Kidney (tissue), 14 donors: ENCODE results near the gene SCN1A. TPM values are rescaled to one million over a fixed set of nuclear protein-coding genes. Genes with fewer than 3 reads are reported as not detected.
"Not testable (repeated sequence)": the region's sequence is repeated elsewhere in the genome, so short reads cannot be mapped to it uniquely, and the experiment has no call there.

Experiments
- DNase-seq, 5 donors: peaks; one replicate each; pipeline ENCODE4 v3.0.0-alpha.2; 2013 to 2020
- FAIRE-seq: peaks from 2 replicates; lab custom pipeline; 2012; peaks lifted over from hg19 to GRCh38; lab: Jason Lieb, UNC
- H3K27ac ChIP-seq, 2 donors: one replicate each; pipeline ENCODE4 v1.7.0; 2013; ENCODE audit warnings: low read depth in 2 of 2, low read length in 2 of 2, inconsistent platforms in 1 of 2
- H3K27me3 ChIP-seq: one replicate; pipeline ENCODE4 v1.7.1; 2013; ENCODE audit warnings: low read length, inconsistent platforms; ENCODE audit not compliant: control insufficient read depth, insufficient read depth
- H3K36me3 ChIP-seq, 3 donors: one replicate each; pipeline versions ENCODE4 v1.7.0 to v1.7.1; 2013; ENCODE audit warnings: low read length in 3 of 3, control low read depth in 1 of 3, inconsistent platforms in 1 of 3; ENCODE audit not compliant: insufficient read depth in 3 of 3, control insufficient read depth in 2 of 3
- H3K4me1 ChIP-seq, 3 donors: one replicate each; pipeline versions ENCODE4 v1.7.0 to v1.7.1; 2013; ENCODE audit warnings: low read length in 3 of 3, inconsistent platforms in 1 of 3, low read depth in 1 of 3; ENCODE audit not compliant: control insufficient read depth in 2 of 3, insufficient read depth in 2 of 3
- H3K4me3 ChIP-seq, 3 donors: one replicate each; pipeline versions ENCODE4 v1.7.0 to v1.8.1; 2013; ENCODE audit warnings: low read length in 3 of 3, control low read depth in 1 of 3, inconsistent platforms in 1 of 3
- H3K9ac ChIP-seq, 3 donors: one replicate each; pipeline versions ENCODE4 v1.7.0 to v1.7.1; 2013; ENCODE audit warnings: low read length in 3 of 3, control low read depth in 1 of 3, inconsistent platforms in 1 of 3
- H3K9me3 ChIP-seq, 3 donors: one replicate each; pipeline versions ENCODE4 v1.7.0 to v1.7.1; 2013; ENCODE audit warnings: low read length in 3 of 3, control low read depth in 1 of 3, inconsistent platforms in 1 of 3; ENCODE audit not compliant: control insufficient read depth in 2 of 3, insufficient read depth in 1 of 3
- intact Hi-C: fragments of 100-400 bp; cut with DNase I; formaldehyde crosslinking; loops from one replicate; pipeline ENCODE4 v1.11.1; 2022
- polyA plus RNA-seq: library from polyadenylated mRNA; stranded (reverse); fragments of 350-450 nt; fragmentation: Illumina TruSeq; extraction: RNeasy Lipid Tissue Mini Kit (QIAGEN cat#74804); gene quantifications from one replicate; pipeline ENCODE4 v1.2.3, GENCODE V29; 2014; ENCODE audit warnings: low read depth, low replicate concordance; ENCODE audit not compliant: insufficient read depth
- total RNA-seq: library from RNA; stranded (reverse); fragmentation: NEBNext Ultra II Directional; extraction: Animal tissue kit (Norgen Biotek cat#: 25700); gene quantifications from one replicate; pipeline ENCODE4 v1.2.1, GENCODE V29; 2021
- TF ChIP-seq, protein P1 (sequence below): IDR thresholded peaks from 3 replicates; pipeline ENCODE4 v1.5.1; 2012; ENCODE audit warnings: mild to moderate bottlenecking, moderate library complexity, borderline replicate concordance; ENCODE audit not compliant: insufficient read depth; ENCODE audit errors: extremely low read depth
- donor health status: control.
- donor health status: control.
- donor health status: control.
- donor health status: control.
- donor health status: control.
- donor health status: DM: yes; HTN: yes; CAD: no.
- donor health status: Normal renal cell carcinoma (clear cell type).

The SCN1A gene
- total and polyA plus RNA-seq, 2 donors from 2014 or later: not detected

DNA sequence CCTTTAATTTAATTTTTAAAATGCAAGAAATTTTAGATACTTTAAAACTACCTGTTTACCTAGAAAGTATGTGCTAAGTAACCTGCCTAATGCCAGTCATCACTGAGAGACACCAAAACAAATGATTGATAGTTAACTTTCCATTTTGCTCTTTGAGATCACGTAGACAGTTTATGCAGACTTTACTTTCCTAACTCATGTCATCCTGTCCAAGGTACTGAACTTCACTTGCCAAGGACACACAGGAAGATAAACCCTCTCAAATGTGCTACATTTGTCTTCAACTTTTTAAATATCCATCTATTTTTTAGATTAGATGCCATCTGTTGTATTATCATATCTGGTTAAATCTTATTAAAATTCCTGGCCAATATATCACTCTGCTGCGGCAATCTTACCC lies 20.1 kb upstream of the SCN1A start:
- Histone ChIP-seq H3K27me3 (no peaks in the 10 kb centered on the region), H3K9ac (no peak overlapping the region), H3K4me1 (no peaks in the 10 kb centered on the region), H3K27ac (no peak overlapping the region), H3K9me3 (no peaks in the 10 kb centered on the region), H3K4me3 (no peak overlapping the region), H3K36me3 (no peaks in the 10 kb centered on the region)
- no peak for DNase-seq
- no peak for FAIRE-seq
- intact Hi-C loops: no loop called here
- TF ChIP-seq, protein P1, sequence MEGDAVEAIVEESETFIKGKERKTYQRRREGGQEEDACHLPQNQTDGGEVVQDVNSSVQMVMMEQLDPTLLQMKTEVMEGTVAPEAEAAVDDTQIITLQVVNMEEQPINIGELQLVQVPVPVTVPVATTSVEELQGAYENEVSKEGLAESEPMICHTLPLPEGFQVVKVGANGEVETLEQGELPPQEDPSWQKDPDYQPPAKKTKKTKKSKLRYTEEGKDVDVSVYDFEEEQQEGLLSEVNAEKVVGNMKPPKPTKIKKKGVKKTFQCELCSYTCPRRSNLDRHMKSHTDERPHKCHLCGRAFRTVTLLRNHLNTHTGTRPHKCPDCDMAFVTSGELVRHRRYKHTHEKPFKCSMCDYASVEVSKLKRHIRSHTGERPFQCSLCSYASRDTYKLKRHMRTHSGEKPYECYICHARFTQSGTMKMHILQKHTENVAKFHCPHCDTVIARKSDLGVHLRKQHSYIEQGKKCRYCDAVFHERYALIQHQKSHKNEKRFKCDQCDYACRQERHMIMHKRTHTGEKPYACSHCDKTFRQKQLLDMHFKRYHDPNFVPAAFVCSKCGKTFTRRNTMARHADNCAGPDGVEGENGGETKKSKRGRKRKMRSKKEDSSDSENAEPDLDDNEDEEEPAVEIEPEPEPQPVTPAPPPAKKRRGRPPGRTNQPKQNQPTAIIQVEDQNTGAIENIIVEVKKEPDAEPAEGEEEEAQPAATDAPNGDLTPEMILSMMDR: no peak

DNA sequence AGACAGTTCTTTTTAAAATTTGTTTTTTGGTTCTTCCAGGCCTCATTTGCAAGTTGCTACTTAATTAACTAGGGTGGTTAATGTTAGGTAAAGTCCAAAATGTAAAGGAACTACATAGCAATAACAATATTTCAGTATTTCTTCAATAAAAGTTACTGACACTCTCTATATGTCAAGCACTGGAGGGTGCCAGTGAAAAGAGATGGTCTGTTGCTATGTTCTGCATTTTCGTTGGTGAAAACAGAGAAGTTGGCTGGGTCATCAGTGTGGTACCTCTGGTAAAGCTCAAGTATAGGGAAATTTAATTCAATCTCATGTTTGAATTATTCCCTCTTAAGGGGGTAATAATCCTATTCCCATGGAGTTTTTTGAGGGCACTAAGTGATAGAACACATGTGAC lies 16.3 kb upstream of the SCN1A start:
- Histone ChIP-seq H3K27ac (no peak overlapping the region), H3K4me3 (no peak overlapping the region), H3K9ac (no peak overlapping the region), H3K36me3 (no peaks in the 10 kb centered on the region), H3K4me1 (no peaks in the 10 kb centered on the region), H3K9me3 (no peaks in the 10 kb centered on the region), H3K27me3 (no peaks in the 10 kb centered on the region)
- intact Hi-C loops: no loop called here
- FAIRE-seq (no peak), DNase-seq (no peak)
- TF ChIP-seq, protein P1: no peak

DNA sequence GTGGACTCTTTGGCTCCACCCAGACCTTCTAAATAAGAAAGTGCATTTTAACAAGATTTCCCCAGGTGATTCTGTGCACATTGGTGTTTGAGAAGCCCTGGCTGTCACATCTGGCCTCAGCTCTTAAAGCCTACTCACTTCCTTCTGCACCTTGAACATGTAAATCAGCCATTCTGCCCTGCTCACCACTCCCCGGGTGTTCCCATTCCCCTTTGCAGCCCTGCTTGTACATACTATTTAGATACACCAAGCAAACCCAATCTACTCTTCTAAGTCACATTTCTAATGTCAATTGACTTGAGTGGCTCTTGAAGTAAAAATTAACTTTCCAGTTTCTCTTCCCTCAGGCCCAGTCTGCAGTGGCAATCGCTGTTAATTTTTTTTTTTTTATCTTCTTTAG lies 13.1 kb upstream of the SCN1A start:
- Histone ChIP-seq H3K27me3 (no peaks in the 10 kb centered on the region), H3K4me1 (no peaks in the 10 kb centered on the region), H3K9ac (no peak overlapping the region), H3K36me3 (no peaks in the 10 kb centered on the region), H3K27ac (no peak overlapping the region), H3K9me3 (no peaks in the 10 kb centered on the region), H3K4me3 (no peak overlapping the region)
- intact Hi-C loops: no loop called here
- DNase-seq (no peak), FAIRE-seq (no peak)
- TF ChIP-seq, protein P1: no peak

DNA sequence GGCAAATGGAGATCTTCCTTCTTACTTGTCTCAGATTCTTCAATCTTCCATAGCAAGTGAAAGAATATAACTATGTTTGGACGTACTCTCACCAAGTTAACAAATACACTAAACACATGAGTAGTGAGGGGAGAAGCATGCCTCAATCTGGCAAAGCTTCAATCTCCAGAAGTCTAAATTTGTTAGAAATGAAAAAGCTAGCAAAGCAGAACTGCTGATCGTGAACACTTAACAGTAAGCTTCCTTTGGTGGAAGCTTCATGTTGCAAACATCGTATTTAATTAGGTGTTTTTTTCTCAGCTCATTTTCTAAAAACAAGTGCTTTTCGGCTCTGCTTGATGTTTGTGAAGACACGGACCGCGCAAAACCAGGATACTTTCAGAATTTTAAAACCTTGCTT lies 12.7 kb upstream of the SCN1A start:
- H3K27me3 ChIP-seq: no peaks in the 10 kb centered on the region
- no peak overlapping the region for H3K27ac ChIP-seq
- no peaks in the 10 kb centered on the region for H3K36me3 ChIP-seq
- intact Hi-C loops: no loop called here
- no peak overlapping the region for H3K4me3 ChIP-seq
- no peak for DNase-seq
- H3K9me3 ChIP-seq: no peaks in the 10 kb centered on the region
- no peak overlapping the region for H3K9ac ChIP-seq
- no peak for FAIRE-seq
- H3K4me1 ChIP-seq: no peaks in the 10 kb centered on the region
- TF ChIP-seq, protein P1: no peak

DNA sequence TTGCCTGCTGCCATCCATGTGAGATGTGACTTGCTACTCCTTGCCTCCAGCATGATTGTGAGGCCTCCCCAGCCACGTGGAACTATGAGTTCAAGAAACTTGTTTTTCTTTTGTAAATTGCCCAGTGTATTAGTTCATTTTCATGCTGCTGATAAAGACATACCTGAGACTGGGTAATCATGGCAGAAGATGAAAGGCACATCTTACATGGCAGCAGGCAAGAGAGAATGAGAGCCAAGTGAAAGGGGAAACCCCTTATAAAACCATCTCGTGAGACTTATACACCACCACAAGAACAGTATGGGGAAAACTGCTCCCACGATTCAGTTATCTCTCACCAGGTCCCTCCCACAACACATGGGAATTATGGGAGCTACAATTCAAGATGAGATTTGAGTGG lies 11.7 kb upstream of the SCN1A start:
- H3K4me3 ChIP-seq, intact Hi-C loops, H3K9me3 ChIP-seq, H3K9ac ChIP-seq, H3K36me3 ChIP-seq, H3K4me1 ChIP-seq, DNase-seq, H3K27me3 ChIP-seq, FAIRE-seq, H3K27ac ChIP-seq: not testable (repeated sequence)
